Loucy (cell line): ENCODE measurements around the gene PLAC1.

Experiments
- H2AFZ ChIP-seq: fragments of 200-600 bp; sonication (generic); 2 replicates; pipeline ENCODE4 v1.6.0; 2016; ENCODE audit warnings: antibody characterized with exemption, mild to moderate bottlenecking, low read length, moderate library complexity
- H3F3A ChIP-seq: fragments of 200-600 bp; 2 replicates; pipeline ENCODE4 v1.6.0; 2016; ENCODE audit warnings: antibody characterized with exemption, low read depth, mild to moderate bottlenecking
- H3K27me3 ChIP-seq: fragments of 200-600 bp; sonication (generic); 2 replicates; pipeline ENCODE4 v1.6.1; 2014; ENCODE audit warnings: low read length, mild to moderate bottlenecking; ENCODE audit not compliant: insufficient read depth, poor library complexity, severe bottlenecking
- H3K36me3 ChIP-seq: fragments of 200-600 bp; sonication (generic); 2 replicates; pipeline ENCODE4 v1.6.1; 2016; ENCODE audit warnings: low read length; ENCODE audit not compliant: insufficient read depth
- H3K4me1 ChIP-seq: fragments of 200-600 bp; sonication (generic); 2 replicates; pipeline ENCODE4 v1.5.1; 2014; ENCODE audit warnings: low read length, mild to moderate bottlenecking; ENCODE audit not compliant: insufficient read depth, poor library complexity, severe bottlenecking
- H3K4me2 ChIP-seq: fragments of 200-600 bp; sonication (generic); 2 replicates; pipeline ENCODE4 v1.6.0; 2014; ENCODE audit warnings: antibody characterized with exemption, low read length, low read depth, mild to moderate bottlenecking; ENCODE audit not compliant: poor library complexity, severe bottlenecking
- H3K4me3 ChIP-seq: fragments of 200-600 bp; sonication (generic); 2 replicates; pipeline ENCODE4 v1.5.1; 2014; ENCODE audit warnings: low read length, mild to moderate bottlenecking, mixed read lengths; ENCODE audit not compliant: poor library complexity, severe bottlenecking
- H3K79me2 ChIP-seq: fragments of 200-600 bp; sonication (generic); 2 replicates; pipeline ENCODE4 v1.6.1; 2014; ENCODE audit warnings: low read length; ENCODE audit not compliant: insufficient read depth
- H3K9ac ChIP-seq: fragments of 200-600 bp; sonication (generic); 2 replicates; pipeline ENCODE4 v1.6.0; 2014; ENCODE audit warnings: mild to moderate bottlenecking, low read depth, low read length, moderate library complexity; ENCODE audit not compliant: poor library complexity, severe bottlenecking
- H3K9me2 ChIP-seq: fragments of 200-600 bp; sonication (generic); replicated peaks from 2 replicates; pipeline ENCODE4 v1.6.1; 2016; ENCODE audit warnings: low read depth, low read length, mixed read lengths
- H3K9me3 ChIP-seq: fragments of 200-600 bp; sonication (generic); 2 replicates; pipeline ENCODE4 v1.6.1; 2014; ENCODE audit warnings: mild to moderate bottlenecking, antibody characterized with exemption, low read length, low read depth; ENCODE audit not compliant: insufficient read depth
- H4K20me1 ChIP-seq: fragments of 200-600 bp; sonication (generic); 2 replicates; pipeline ENCODE4 v1.6.0; 2014; ENCODE audit warnings: antibody characterized with exemption, low read length, mild to moderate bottlenecking; ENCODE audit not compliant: insufficient read depth, poor library complexity, severe bottlenecking
- CTCF ChIP-seq: fragments of 200-600 bp; sonication (generic); conservative IDR thresholded peaks from 2 replicates; pipeline ENCODE4 v1.5.1; 2014; ENCODE audit warnings: mild to moderate bottlenecking, antibody characterized with exemption, low read length
- EZH2phosphoT487 ChIP-seq: fragments of 200-600 bp; IDR thresholded peaks from 2 replicates; pipeline ENCODE4 v1.6.1; 2018; ENCODE audit warnings: antibody characterized with exemption, mild to moderate bottlenecking, moderate library complexity, borderline replicate concordance

The PLAC1 gene

GRCh38 chrX:134628663-134629062 lies 29.6 kb downstream of the PLAC1 start:
- Histone ChIP-seq H3K9ac (no peak overlapping the region), H3K4me3 (no peak overlapping the region), H3K27me3 (no peaks in the 10 kb centered on the region), H3K9me2 (no peaks in the 10 kb centered on the region), H4K20me1 (no peaks in the 10 kb centered on the region), H2AFZ (no peak overlapping the region), H3K4me1 (no peaks in the 10 kb centered on the region), H3K36me3 (no peaks in the 10 kb centered on the region), H3K9me3 (no peaks in the 10 kb centered on the region), H3K4me2 (no peak overlapping the region), H3F3A (no peaks in the 10 kb centered on the region), H3K79me2 (no peaks in the 10 kb centered on the region)
- no peak for TF ChIP-seq EZH2phosphoT487
- TF ChIP-seq CTCF, result no peak

GRCh38 chrX:134626434-134626833 lies 31.8 kb downstream of the PLAC1 start:
- no peaks in the 10 kb centered on the region for H3K27me3 ChIP-seq
- H3K79me2 ChIP-seq, result no peaks in the 10 kb centered on the region
- H3K9me2 ChIP-seq, result no peaks in the 10 kb centered on the region
- TF ChIP-seq EZH2phosphoT487 (no peak), CTCF (no peak)
- no peak overlapping the region for H3K9ac ChIP-seq
- no peaks in the 10 kb centered on the region for H3K36me3 ChIP-seq
- H3K9me3 ChIP-seq, result no peaks in the 10 kb centered on the region
- H4K20me1 ChIP-seq, result no peaks in the 10 kb centered on the region
- no peak overlapping the region for H3K4me3 ChIP-seq
- H3K4me2 ChIP-seq, result no peak overlapping the region
- no peaks in the 10 kb centered on the region for H3F3A ChIP-seq
- H3K4me1 ChIP-seq, result peaks cover 12% of the 10 kb centered on the region
- no peak overlapping the region for H2AFZ ChIP-seq

- Histone ChIP-seq H3K4me2 (no peak overlapping the region), H4K20me1 (no peaks in the 10 kb centered on the region), H3F3A (no peaks in the 10 kb centered on the region), H3K9me3 (no peaks in the 10 kb centered on the region), H3K9me2 (no peaks in the 10 kb centered on the region), H3K4me3 (no peak overlapping the region), H2AFZ (no peak overlapping the region), H3K27me3 (no peaks in the 10 kb centered on the region), H3K4me1 (peaks cover 12% of the 10 kb centered on the region), H3K9ac (no peak overlapping the region), H3K36me3 (no peaks in the 10 kb centered on the region), H3K79me2 (no peaks in the 10 kb centered on the region)
- no peak for TF ChIP-seq EZH2phosphoT487
- no peak for TF ChIP-seq CTCF
Observed at GRCh38 chrX:134625315-134625718, 33.0 kb downstream of the PLAC1 start.
